Pancreas (tissue), 10 donors: Measurements from ENCODE around the gene MACROD2. TPM values are rescaled to one million over a fixed set of nuclear protein-coding genes. Genes with fewer than 3 reads are reported as not detected.

Experiments
- ATAC-seq, 4 donors: fragments of 200-7000 bp; cut with Tn5 transposase; one replicate each; pipeline versions ENCODE4 v1.8.0 to v1.9.1; 2020; ENCODE audit warnings: mild to moderate bottlenecking in 4 of 4, moderate library complexity in 4 of 4
- DNase-seq, 6 donors: peaks; one replicate each; pipeline ENCODE4 v3.0.0-alpha.2; 2020
- FAIRE-seq: peaks from 2 replicates; lab custom pipeline; 2012; peaks lifted over from hg19 to GRCh38; lab: Jason Lieb, UNC
- H3K27ac ChIP-seq, 4 donors: fragments of 200-600 bp; sonication (generic); 1 replicate in 3 of 4; 2 replicates in 1 of 4; pipeline versions ENCODE4 v1.5.0 to v1.8.0; 2020
- H3K27me3 ChIP-seq, 4 donors: fragments of 200-600 bp; one replicate each; pipeline ENCODE4 v1.8.0; 2021
- H3K36me3 ChIP-seq, 3 donors: fragments of 200-600 bp; sonication (generic) in 1 of 3; one replicate each; pipeline versions ENCODE4 v1.5.0 to v1.8.0; 2020 to 2021
- H3K4me1 ChIP-seq, 3 donors: fragments of 200-600 bp; one replicate each; pipeline ENCODE4 v1.8.0; 2021
- H3K4me3 ChIP-seq, 4 donors: fragments of 200-600 bp; sonication (generic) in 2 of 4; one replicate each; pipeline versions ENCODE4 v1.5.0 to v1.8.0; 2020 to 2021
- H3K9me3 ChIP-seq, 4 donors: fragments of 200-600 bp; one replicate each; pipeline ENCODE4 v1.8.0; 2021
- CTCF ChIP-seq, 4 donors: fragments of 200-600 bp; sonication (generic) in 3 of 4; IDR thresholded peaks; one replicate each; pipeline versions ENCODE4 v1.5.0 to v1.8.0; 2021; ENCODE audit warnings: antibody characterized with exemption in 4 of 4
- WGBS, 2 donors: extraction: QIAGEN DNeasy Blood & Tissue Kit; methylation state at CpG; one replicate each; pipeline ENCODE4 v1.1.7; 2013; 5-methylcytosine and 5-hydroxymethylcytosine counted together
- intact Hi-C, 3 donors: fragments of 100-400 bp; cut with DNase I; formaldehyde crosslinking; loops; one replicate each; pipeline versions ENCODE4 v1.11.1 to v1.14.2; 2022
- polyA plus RNA-seq, 2 donors: library from polyadenylated mRNA; stranded (reverse); fragments of 200-250 nt; gene quantifications; one replicate each; pipeline ENCODE4 v1.2.3, GENCODE V29; 2013
- total RNA-seq, 6 donors: library from RNA; stranded (reverse); fragmentation: NEBNext Ultra II Directional in 4 of 6; extraction: Animal tissue kit (Norgen Biotek cat#: 25700) in 4 of 6; gene quantifications; one replicate each; pipeline versions ENCODE4 v1.2.1 to v1.2.4, GENCODE V29; 2021 to 2023
- donor health status: healthy with polysubstance abuse.
- donor health status: DM: no; HTN: no; CAD: no; lungs with moderate emphysema.
- donor health status: DM: no; HTN: no; CAD: no.
- donor health status: control.
- donor health status: control.
- donor health status: Bipolar disorder and iron deficiency.
- donor health status: DM: yes; HTN: yes; CAD: no.
- donor health status: DM: no; HTN: no; CAD: no.
- donor health status: DM: no; HTN: no; CAD: no.
- donor health status: DM: yes; HTN: yes; CAD: no.

MACROD2 gene
- total and polyA plus RNA-seq, 8 donors = 1.7 to 4.9 (median 2.7) TPM

GRCh38 chr20:15447549-15447948, 1452.2 kb downstream of the MACROD2 start:
- H3K4me3 ChIP-seq = no peak overlapping the region
- TF ChIP-seq CTCF (IDR thresholded peaks at IDR 0.05) = no peak
- FAIRE-seq (no peak), DNase-seq (no peak), ATAC-seq (no peak)
- WGBS, 2 donors = 61 to 65% methylated on average over 2 of the region's 2 CpGs
- peaks cover 0 to 3% (median 0%) of the 10 kb centered on the region in 3 donors for H3K4me1 ChIP-seq
- no peak overlapping the region for H3K27ac ChIP-seq
- intact Hi-C loops = no loop called here
- H3K9me3 ChIP-seq = no peaks in the 10 kb centered on the region
- no peaks in the 10 kb centered on the region for H3K27me3 ChIP-seq
- no peaks in the 10 kb centered on the region for H3K36me3 ChIP-seq

GRCh38 chr20:15449061-15449460, 1453.7 kb downstream of the MACROD2 start:
- Histone ChIP-seq H3K4me3 (no peak overlapping the region), H3K4me1 (peaks cover 0 to 3% (median 0%) of the 10 kb centered on the region in 3 donors), H3K9me3 (no peaks in the 10 kb centered on the region), H3K36me3 (no peaks in the 10 kb centered on the region), H3K27ac (no peak overlapping the region), H3K27me3 (no peaks in the 10 kb centered on the region)
- FAIRE-seq (no peak), DNase-seq (no peak), ATAC-seq (no peak)
- TF ChIP-seq CTCF (IDR thresholded peaks at IDR 0.05) = no peak
- intact Hi-C loops = no loop called here
- WGBS, 2 donors = 82 to 89% methylated on average over 4 of the region's 4 CpGs

- no peak overlapping the region for H3K27ac ChIP-seq
- FAIRE-seq (no peak), DNase-seq (no peak), ATAC-seq (no peak)
- H3K27me3 ChIP-seq = no peaks in the 10 kb centered on the region
- no peak for TF ChIP-seq CTCF (IDR thresholded peaks at IDR 0.05)
- H3K4me3 ChIP-seq = no peak overlapping the region
- intact Hi-C loops = no loop called here
- H3K36me3 ChIP-seq = no peaks in the 10 kb centered on the region
- H3K4me1 ChIP-seq = no peaks in the 10 kb centered on the region
- H3K9me3 ChIP-seq = no peaks in the 10 kb centered on the region
- 69 to 81% methylated on average over 2 of the region's 2 CpGs for WGBS, 2 donors
These were observed 1455.9 kb downstream of the MACROD2 start for GRCh38 chr20:15451241-15451640.

GRCh38 chr20:15455279-15455678, 1460.0 kb downstream of the MACROD2 start:
- intact Hi-C loops = no loop called here
- FAIRE-seq = no peak
- H3K9me3 ChIP-seq = no peaks in the 10 kb centered on the region

More at GRCh38 chr20:15455279-15455678, 1460.0 kb downstream of the MACROD2 start:
- WGBS, 2 donors = 48 to 50% methylated on average over 4 of the region's 4 CpGs
- no peak for TF ChIP-seq CTCF (IDR thresholded peaks at IDR 0.05)
- DNase-seq (no peak), ATAC-seq (no peak)
- Histone ChIP-seq H3K36me3 (no peaks in the 10 kb centered on the region), H3K27ac (no peak overlapping the region), H3K4me3 (no peak overlapping the region), H3K27me3 (no peaks in the 10 kb centered on the region), H3K4me1 (no peaks in the 10 kb centered on the region)
